Panc1 (cell line): ENCODE measurements around the gene RAI1. TPM values are rescaled to one million over a fixed set of nuclear protein-coding genes. Genes with fewer than 3 reads are reported as not detected.

Experiments used
- ATAC-seq: fragments of 200-7000 bp; cut with Tn5 transposase; 2 replicates; pipeline ENCODE4 v1.9.1; 2020; ENCODE audit warnings: mild to moderate bottlenecking, moderate library complexity
- BruUV-seq: library from RNA; stranded (reverse); fragments of 400-500 nt; replicated peaks from 2 replicates; lab custom pipeline; 2021; lab: Mats Ljungman, UMichigan
- CTCF ChIA-PET: fragments of 300-600 bp; sonication (Branson Sonifier 250); formaldehyde crosslinking; loops from one replicate; lab custom pipeline; 2022; ENCODE audit warnings: antibody characterized with exemption; lab: Charles Lee
- POLR2A ChIA-PET: fragments of 300-600 bp; sonication (Branson Sonifier 250); formaldehyde crosslinking; loops from one replicate; lab custom pipeline; 2022; ENCODE audit warnings: antibody characterized with exemption; lab: Charles Lee
- DNase-seq: peaks from one replicate; pipeline ENCODE4 v3.0.0-alpha.2; 2010; ENCODE audit warnings: low read depth, low spot score
- H3K27ac ChIP-seq: 2 replicates; pipeline ENCODE4 v1.5.1; 2011; ENCODE audit warnings: mild to moderate bottlenecking, low read length, inconsistent platforms
- H3K27me3 ChIP-seq: fragments of 200-500 bp; sonication (Bioruptor generic); 2 replicates; pipeline ENCODE4 v1.6.0; 2014; ENCODE audit warnings: low read length, inconsistent platforms; ENCODE audit not compliant: control insufficient read depth, insufficient read depth
- H3K36me3 ChIP-seq: fragments of 200-500 bp; sonication (Bioruptor generic); 2 replicates; pipeline ENCODE4 v1.5.1; 2014; ENCODE audit warnings: inconsistent platforms, mild to moderate bottlenecking, low read length, moderate library complexity; ENCODE audit not compliant: control insufficient read depth, insufficient read depth
- H3K4me1 ChIP-seq: 2 replicates; pipeline ENCODE4 v1.5.1; 2011; ENCODE audit warnings: inconsistent platforms, mild to moderate bottlenecking, low read length, moderate library complexity; ENCODE audit not compliant: control insufficient read depth, insufficient read depth
- H3K4me3 ChIP-seq, 2 experiments: 2 replicates each; pipeline ENCODE4 v1.5.1; 2011 to 2012; ENCODE audit warnings: low read depth in 2 of 2, low read length in 2 of 2, mild to moderate bottlenecking in 2 of 2, inconsistent platforms in 1 of 2, moderate library complexity in 1 of 2
- H3K9me3 ChIP-seq: fragments of 200-500 bp; sonication (Bioruptor generic); 2 replicates; pipeline ENCODE4 v1.5.1; 2014; ENCODE audit warnings: low read depth, mild to moderate bottlenecking, inconsistent platforms, low read length, moderate library complexity; ENCODE audit not compliant: control insufficient read depth, insufficient read depth
- POLR2AphosphoS5 ChIP-seq: IDR thresholded peaks from 2 replicates; pipeline ENCODE4 v1.6.1; 2012; ENCODE audit warnings: mild to moderate bottlenecking, low read depth, low read length, moderate library complexity
- SIN3A ChIP-seq: IDR thresholded peaks from 2 replicates; pipeline ENCODE4 v1.6.1; 2012; ENCODE audit warnings: low read depth, mild to moderate bottlenecking, low read length, moderate library complexity, borderline replicate concordance; ENCODE audit not compliant: insufficient read depth
- TCF7L2 ChIP-seq: IDR thresholded peaks from 2 replicates; pipeline ENCODE4 v1.6.1; 2011; ENCODE audit warnings: mild to moderate bottlenecking, low read depth, low read length, inconsistent platforms
- in situ Hi-C: cut with HindIII; loops from 2 replicates; pipeline ENCODE4 v1.10.0; 2016; ENCODE audit warnings: low sequenced_read_pairs, low pct_unique_long_range_greater_than_20kb
- intact Hi-C: fragments of 100-400 bp; cut with micrococcal nuclease; formaldehyde crosslinking; loops from one replicate; pipeline ENCODE4 v1.10.0; 2022; ENCODE audit not compliant: unreplicated experiment
- total RNA-seq: library from RNA; stranded (reverse); gene quantifications from one replicate; pipeline ENCODE4 v1.2.1, GENCODE V29; 2021; ENCODE audit not compliant: unreplicated experiment
- TF ChIP-seq, protein P1 (sequence below), 2 experiments: IDR thresholded peaks; 2 replicates each; pipeline ENCODE4 v1.6.1; 2011 to 2012; ENCODE audit warnings: low read depth in 2 of 2, control low read depth in 1 of 2, low read length in 1 of 2, mild to moderate bottlenecking in 1 of 2, moderate library complexity in 1 of 2; ENCODE audit not compliant: insufficient read depth in 1 of 2
- TF ChIP-seq, protein P2 (sequence below): fragments of 450-650 bp; IDR thresholded peaks from 2 replicates; pipeline ENCODE4 v1.5.1; 2017; ENCODE audit warnings: mild to moderate bottlenecking

The RAI1 gene
- total RNA-seq, 1 experiment from 2014 or later, result 51.0 TPM

DNA sequence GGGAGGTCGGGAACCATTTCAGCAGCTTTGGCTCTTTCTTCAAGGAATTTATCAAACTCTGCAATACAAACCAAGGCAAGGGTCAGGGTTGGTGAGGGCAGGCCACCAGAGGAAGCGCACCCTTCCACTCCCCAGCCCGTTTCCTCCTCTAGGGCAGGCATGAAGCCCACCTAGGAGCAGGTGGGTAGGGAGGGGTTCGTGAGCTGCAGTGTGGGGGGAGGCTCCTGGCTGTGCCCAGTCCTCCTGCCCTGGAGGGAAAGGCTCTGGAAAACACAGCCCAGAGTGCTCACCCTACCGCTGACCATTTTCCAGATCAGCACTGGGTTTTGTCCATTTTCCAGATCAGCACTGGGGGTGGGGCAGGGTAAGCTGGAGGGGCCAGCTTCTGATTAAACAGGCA, 166.5 kb downstream of the RAI1 start:
- ChIA-PET CTCF (no interaction called here), POLR2A (no interaction called here)
- ATAC-seq, result no peak
- H3K36me3 ChIP-seq, result no peaks in the 10 kb centered on the region
- TF ChIP-seq, protein P1, sequence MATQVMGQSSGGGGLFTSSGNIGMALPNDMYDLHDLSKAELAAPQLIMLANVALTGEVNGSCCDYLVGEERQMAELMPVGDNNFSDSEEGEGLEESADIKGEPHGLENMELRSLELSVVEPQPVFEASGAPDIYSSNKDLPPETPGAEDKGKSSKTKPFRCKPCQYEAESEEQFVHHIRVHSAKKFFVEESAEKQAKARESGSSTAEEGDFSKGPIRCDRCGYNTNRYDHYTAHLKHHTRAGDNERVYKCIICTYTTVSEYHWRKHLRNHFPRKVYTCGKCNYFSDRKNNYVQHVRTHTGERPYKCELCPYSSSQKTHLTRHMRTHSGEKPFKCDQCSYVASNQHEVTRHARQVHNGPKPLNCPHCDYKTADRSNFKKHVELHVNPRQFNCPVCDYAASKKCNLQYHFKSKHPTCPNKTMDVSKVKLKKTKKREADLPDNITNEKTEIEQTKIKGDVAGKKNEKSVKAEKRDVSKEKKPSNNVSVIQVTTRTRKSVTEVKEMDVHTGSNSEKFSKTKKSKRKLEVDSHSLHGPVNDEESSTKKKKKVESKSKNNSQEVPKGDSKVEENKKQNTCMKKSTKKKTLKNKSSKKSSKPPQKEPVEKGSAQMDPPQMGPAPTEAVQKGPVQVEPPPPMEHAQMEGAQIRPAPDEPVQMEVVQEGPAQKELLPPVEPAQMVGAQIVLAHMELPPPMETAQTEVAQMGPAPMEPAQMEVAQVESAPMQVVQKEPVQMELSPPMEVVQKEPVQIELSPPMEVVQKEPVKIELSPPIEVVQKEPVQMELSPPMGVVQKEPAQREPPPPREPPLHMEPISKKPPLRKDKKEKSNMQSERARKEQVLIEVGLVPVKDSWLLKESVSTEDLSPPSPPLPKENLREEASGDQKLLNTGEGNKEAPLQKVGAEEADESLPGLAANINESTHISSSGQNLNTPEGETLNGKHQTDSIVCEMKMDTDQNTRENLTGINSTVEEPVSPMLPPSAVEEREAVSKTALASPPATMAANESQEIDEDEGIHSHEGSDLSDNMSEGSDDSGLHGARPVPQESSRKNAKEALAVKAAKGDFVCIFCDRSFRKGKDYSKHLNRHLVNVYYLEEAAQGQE (IDR thresholded peaks at IDR 0.05; ENCODE audit: insufficient read depth in 1 of 2, low read depth in 2 of 2, low read length in 1 of 2), result no peak
- TF ChIP-seq TCF7L2 (no peak), POLR2AphosphoS5 (no peak), SIN3A (no peak)
- TF ChIP-seq, protein P2, sequence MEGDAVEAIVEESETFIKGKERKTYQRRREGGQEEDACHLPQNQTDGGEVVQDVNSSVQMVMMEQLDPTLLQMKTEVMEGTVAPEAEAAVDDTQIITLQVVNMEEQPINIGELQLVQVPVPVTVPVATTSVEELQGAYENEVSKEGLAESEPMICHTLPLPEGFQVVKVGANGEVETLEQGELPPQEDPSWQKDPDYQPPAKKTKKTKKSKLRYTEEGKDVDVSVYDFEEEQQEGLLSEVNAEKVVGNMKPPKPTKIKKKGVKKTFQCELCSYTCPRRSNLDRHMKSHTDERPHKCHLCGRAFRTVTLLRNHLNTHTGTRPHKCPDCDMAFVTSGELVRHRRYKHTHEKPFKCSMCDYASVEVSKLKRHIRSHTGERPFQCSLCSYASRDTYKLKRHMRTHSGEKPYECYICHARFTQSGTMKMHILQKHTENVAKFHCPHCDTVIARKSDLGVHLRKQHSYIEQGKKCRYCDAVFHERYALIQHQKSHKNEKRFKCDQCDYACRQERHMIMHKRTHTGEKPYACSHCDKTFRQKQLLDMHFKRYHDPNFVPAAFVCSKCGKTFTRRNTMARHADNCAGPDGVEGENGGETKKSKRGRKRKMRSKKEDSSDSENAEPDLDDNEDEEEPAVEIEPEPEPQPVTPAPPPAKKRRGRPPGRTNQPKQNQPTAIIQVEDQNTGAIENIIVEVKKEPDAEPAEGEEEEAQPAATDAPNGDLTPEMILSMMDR, result no peak
- H3K4me1 ChIP-seq, result peaks cover 13% of the 10 kb centered on the region
- no TSS peak for BruUV-seq
- no peaks in the 10 kb centered on the region for H3K9me3 ChIP-seq
- no peak for DNase-seq
- intact Hi-C loops, result no loop called here
- no peak overlapping the region for H3K27ac ChIP-seq
- H3K27me3 ChIP-seq, result no peaks in the 10 kb centered on the region
- in situ Hi-C loops, result no loop called here
- no peak overlapping the region for H3K4me3 ChIP-seq

DNA sequence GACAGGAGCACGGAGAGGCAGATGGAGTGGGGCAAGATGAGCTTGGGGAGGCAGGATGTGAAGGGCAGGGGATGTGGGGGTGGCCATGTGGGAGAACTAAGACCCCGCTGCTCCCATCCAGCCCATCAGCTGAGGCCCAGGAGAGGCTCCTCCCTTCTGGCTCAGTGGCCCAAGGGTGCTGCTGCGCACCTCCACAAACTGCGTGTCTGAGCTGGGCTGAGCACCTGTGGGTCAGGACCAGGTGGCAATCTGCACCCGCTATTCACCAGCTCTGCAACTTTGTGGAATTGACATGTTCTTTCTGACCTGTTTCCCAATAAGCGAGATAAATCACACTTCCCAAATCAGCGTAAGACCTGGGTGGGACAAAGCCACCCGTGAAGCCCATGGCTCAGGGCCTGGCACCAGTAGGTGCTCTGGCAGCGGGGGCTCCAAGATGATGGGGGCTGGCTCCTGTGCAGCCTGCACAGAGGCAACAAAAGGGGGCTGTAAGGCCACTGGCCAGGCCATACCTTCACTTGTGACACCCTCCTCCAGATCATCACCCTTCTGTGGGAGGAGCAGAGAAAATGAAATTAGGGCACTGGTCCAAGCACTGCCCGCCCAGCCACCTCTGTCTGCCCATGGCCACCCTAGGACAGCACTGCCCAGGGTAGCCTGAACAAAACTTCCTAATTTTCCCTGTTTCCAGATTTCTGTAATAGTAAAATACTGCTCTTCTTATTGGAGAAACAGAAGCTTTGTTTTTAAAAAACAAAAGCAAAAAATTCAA, 167.2 kb downstream of the RAI1 start:
- POLR2A ChIA-PET, result interaction anchor here (0.7 kb wide), 1 partner anchor 30 kb away, joined by 3 read pairs; no protein-coding TSS in a partner anchor
- CTCF ChIA-PET, result interaction anchor here (0.7 kb wide), 1 partner anchor 31 kb away, joined by 3 read pairs; no protein-coding TSS in a partner anchor
- ATAC-seq (no peak), DNase-seq (no peak)
- H3K27me3 ChIP-seq, result no peaks in the 10 kb centered on the region
- H3K36me3 ChIP-seq, result no peaks in the 10 kb centered on the region
- no TSS peak for BruUV-seq
- no peaks in the 10 kb centered on the region for H3K9me3 ChIP-seq
- H3K27ac ChIP-seq, result no peak overlapping the region
- intact Hi-C loops, result no loop called here
- in situ Hi-C loops, result no loop called here
- no peak for TF ChIP-seq TCF7L2
- H3K4me3 ChIP-seq, result no peak overlapping the region
- H3K4me1 ChIP-seq, result peaks cover 13% of the 10 kb centered on the region
